CD4-positive, CD25-positive, alpha-beta regulatory T cell (primary cell): ENCODE data around the gene MGLL. TPM values are rescaled to one million over a fixed set of nuclear protein-coding genes. Genes with fewer than 3 reads are reported as not detected.

Experiments
- ATAC-seq, 2 donors: fragments of 150-1000 bp; cut with Tn5 transposase; one replicate each; pipeline ENCODE4 v1.10.0; 2021; ENCODE audit warnings: low read depth in 2 of 2, moderate number of reproducible peaks in 2 of 2, moderate library complexity in 1 of 2
- DNase-seq, 3 donors: peaks; one replicate each; pipeline versions ENCODE4 v3.0.0 to v3.0.0-alpha.2; 2012 to 2022; ENCODE audit warnings: mixed read lengths in 1 of 3
- H3K27ac ChIP-seq: one replicate; pipeline ENCODE4 v1.7.0; 2013; ENCODE audit warnings: mild to moderate bottlenecking, low read length; ENCODE audit not compliant: insufficient read depth, poor library complexity, severe bottlenecking
- H3K27me3 ChIP-seq: one replicate; pipeline ENCODE4 v1.7.0; 2013; ENCODE audit warnings: low read length; ENCODE audit not compliant: control insufficient read depth, insufficient read depth
- H3K36me3 ChIP-seq: one replicate; pipeline ENCODE4 v1.7.0; 2013; ENCODE audit warnings: mild to moderate bottlenecking, low read length, moderate library complexity; ENCODE audit not compliant: control insufficient read depth, insufficient read depth
- H3K4me1 ChIP-seq: 2 replicates; pipeline ENCODE4 v1.7.0; 2013; ENCODE audit warnings: mild to moderate bottlenecking, low read length; ENCODE audit not compliant: insufficient read depth, control insufficient read depth, poor library complexity, severe bottlenecking
- H3K4me3 ChIP-seq: one replicate; pipeline ENCODE4 v1.7.0; 2013; ENCODE audit warnings: low read depth, mild to moderate bottlenecking, low read length, moderate library complexity
- H3K9me3 ChIP-seq, 2 experiments: 1 replicate in 1 of 2; 2 replicates in 1 of 2; pipeline ENCODE4 v1.7.0; 2013; ENCODE audit warnings: low read length in 2 of 2, mild to moderate bottlenecking in 1 of 2, moderate library complexity in 1 of 2; ENCODE audit not compliant: control insufficient read depth in 2 of 2
- H3K27ac Mint-ChIP-seq, 3 donors: one replicate each; pipeline ENCODE4 v1.8.0; 2020 to 2022; ENCODE audit warnings: mild to moderate bottlenecking in 3 of 3, mixed read lengths in 3 of 3, moderate library complexity in 2 of 3
- H3K27me3 Mint-ChIP-seq: one replicate; pipeline ENCODE4 v1.8.0; 2022; ENCODE audit warnings: mild to moderate bottlenecking, mixed read lengths
- H3K36me3 Mint-ChIP-seq: one replicate; pipeline ENCODE4 v1.8.0; 2020; ENCODE audit warnings: mixed read lengths
- H3K4me1 Mint-ChIP-seq, 4 donors: one replicate each; pipeline ENCODE4 v1.8.0; 2020 to 2022; ENCODE audit warnings: mixed read lengths in 4 of 4, mild to moderate bottlenecking in 1 of 4
- H3K4me3 Mint-ChIP-seq, 4 donors: one replicate each; pipeline ENCODE4 v1.8.0; 2020 to 2022; ENCODE audit warnings: mild to moderate bottlenecking in 4 of 4, mixed read lengths in 4 of 4, moderate library complexity in 3 of 4
- H3K9me3 Mint-ChIP-seq, 7 donors: one replicate each; pipeline ENCODE4 v1.8.0; 2020 to 2022; ENCODE audit warnings: mixed read lengths in 7 of 7, mild to moderate bottlenecking in 3 of 7, moderate library complexity in 2 of 7
- polyA plus RNA-seq, 4 donors: library from polyadenylated mRNA; unstranded; fragments of 300-500 nt; fragmentation: Illumina TruSeq; gene quantifications; one replicate each; pipeline ENCODE4 v1.2.3, GENCODE V29; 2021
- total RNA-seq: library from RNA; stranded (reverse); gene quantifications from one replicate; pipeline ENCODE4 v1.2.3, GENCODE V29; 2022

Gene MGLL
- total and polyA plus RNA-seq, 5 donors from 2014 or later, result 0.06 to 1.7 (median 1.4) TPM; not detected in 2

GRCh38 chr3:127690823-127691452 lies 131.4 kb downstream of the MGLL start:
- Mint-ChIP-seq H3K4me3 (no peak overlapping the region), H3K27ac (no peak overlapping the region), H3K9me3 (peaks cover 0 to 1% (median 0%) of the 10 kb centered on the region in 7 donors), H3K4me1 (no peaks in the 10 kb centered on the region), H3K36me3 (no peaks in the 10 kb centered on the region), H3K27me3 (peaks cover 5% of the 10 kb centered on the region)
- ATAC-seq, result no peak
- Histone ChIP-seq H3K27me3 (no peaks in the 10 kb centered on the region), H3K4me1 (no peaks in the 10 kb centered on the region), H3K9me3 (no peaks in the 10 kb centered on the region), H3K27ac (no peak overlapping the region), H3K36me3 (no peaks in the 10 kb centered on the region), H3K4me3 (no peak overlapping the region)
- DNase-seq, result no peak

- Histone ChIP-seq H3K9me3 (no peaks in the 10 kb centered on the region), H3K4me1 (no peaks in the 10 kb centered on the region), H3K4me3 (no peak overlapping the region), H3K36me3 (no peaks in the 10 kb centered on the region), H3K27me3 (no peaks in the 10 kb centered on the region), H3K27ac (no peak overlapping the region)
- peaks cover 0 to 1% (median 0%) of the 10 kb centered on the region in 7 donors for H3K9me3 Mint-ChIP-seq
- H3K36me3 Mint-ChIP-seq, result no peaks in the 10 kb centered on the region
- H3K4me1 Mint-ChIP-seq, result peaks cover 0 to 1% (median 0%) of the 10 kb centered on the region in 4 donors
- ATAC-seq (no peak), DNase-seq (no peak)
- no peak overlapping the region for H3K27ac Mint-ChIP-seq
- H3K4me3 Mint-ChIP-seq, result no peak overlapping the region
- H3K27me3 Mint-ChIP-seq, result peaks cover 5% of the 10 kb centered on the region
Observed at GRCh38 chr3:127690106-127690505, 132.2 kb downstream of the MGLL start.

- Mint-ChIP-seq H3K4me1 (peaks cover 0 to 4% (median under 1%) of the 10 kb centered on the region in 4 donors), H3K9me3 (peaks cover 0 to 1% (median 0%) of the 10 kb centered on the region in 7 donors), H3K27ac (no peak overlapping the region), H3K27me3 (peaks cover 2% of the 10 kb centered on the region), H3K4me3 (no peak overlapping the region), H3K36me3 (no peaks in the 10 kb centered on the region)
- Histone ChIP-seq H3K4me1 (no peaks in the 10 kb centered on the region), H3K4me3 (no peak overlapping the region), H3K9me3 (no peaks in the 10 kb centered on the region), H3K27ac (no peak overlapping the region), H3K27me3 (no peaks in the 10 kb centered on the region), H3K36me3 (no peaks in the 10 kb centered on the region)
- DNase-seq (no peak), ATAC-seq (no peak)
Observed at GRCh38 chr3:127689266-127689860, 133.0 kb downstream of the MGLL start.

GRCh38 chr3:127688416-127689265 lies 133.7 kb downstream of the MGLL start:
- no peaks in the 10 kb centered on the region for H3K36me3 ChIP-seq
- no peak overlapping the region for H3K4me3 ChIP-seq
- H3K27ac ChIP-seq, result no peak overlapping the region
- no peaks in the 10 kb centered on the region for H3K27me3 ChIP-seq
- H3K9me3 Mint-ChIP-seq, result peaks cover 0 to 1% (median 0%) of the 10 kb centered on the region in 7 donors
- no peak for DNase-seq
- H3K4me3 Mint-ChIP-seq, result no peak overlapping the region
- H3K36me3 Mint-ChIP-seq, result no peaks in the 10 kb centered on the region
- no peaks in the 10 kb centered on the region for H3K9me3 ChIP-seq
- no peak for ATAC-seq
- H3K27me3 Mint-ChIP-seq, result no peaks in the 10 kb centered on the region
- H3K4me1 Mint-ChIP-seq, result peaks cover 0 to 11% (median 3%) of the 10 kb centered on the region in 4 donors
- H3K4me1 ChIP-seq, result peaks cover 2% of the 10 kb centered on the region
- no peak overlapping the region for H3K27ac Mint-ChIP-seq

GRCh38 chr3:127688022-127688415 lies 134.3 kb downstream of the MGLL start:
- DNase-seq (no peak), ATAC-seq (no peak)
- Mint-ChIP-seq H3K9me3 (peaks cover 0 to 1% (median 0%) of the 10 kb centered on the region in 7 donors), H3K4me3 (no peak overlapping the region), H3K27ac (no peak overlapping the region), H3K4me1 (peaks cover 0 to 14% (median 4%) of the 10 kb centered on the region in 4 donors), H3K27me3 (no peaks in the 10 kb centered on the region), H3K36me3 (no peaks in the 10 kb centered on the region)
- Histone ChIP-seq H3K27ac (no peak overlapping the region), H3K9me3 (no peaks in the 10 kb centered on the region), H3K27me3 (no peaks in the 10 kb centered on the region), H3K4me3 (no peak overlapping the region), H3K36me3 (no peaks in the 10 kb centered on the region), H3K4me1 (peaks cover 4% of the 10 kb centered on the region)

- peaks cover 0 to 14% (median 4%) of the 10 kb centered on the region in 4 donors for H3K4me1 Mint-ChIP-seq
- ATAC-seq, result no peak
- no peaks in the 10 kb centered on the region for H3K9me3 ChIP-seq
- no peaks in the 10 kb centered on the region for H3K27me3 ChIP-seq
- H3K4me1 ChIP-seq, result peaks cover 4% of the 10 kb centered on the region
- no peaks in the 10 kb centered on the region for H3K9me3 Mint-ChIP-seq
- no peak overlapping the region for H3K4me3 Mint-ChIP-seq
- H3K27ac Mint-ChIP-seq, result no peak overlapping the region
- H3K27me3 Mint-ChIP-seq, result no peaks in the 10 kb centered on the region
- no peak overlapping the region for H3K4me3 ChIP-seq
- DNase-seq, result no peak
- H3K27ac ChIP-seq, result no peak overlapping the region
- H3K36me3 Mint-ChIP-seq, result no peaks in the 10 kb centered on the region
- H3K36me3 ChIP-seq, result no peaks in the 10 kb centered on the region
Observed at GRCh38 chr3:127687228-127687737, 135.0 kb downstream of the MGLL start.

- H3K4me1 Mint-ChIP-seq, result peaks cover 0 to 14% (median 4%) of the 10 kb centered on the region in 4 donors
- DNase-seq (no peak), ATAC-seq (no peak)
- Histone ChIP-seq H3K4me1 (peaks cover 4% of the 10 kb centered on the region), H3K27ac (no peak overlapping the region), H3K4me3 (no peak overlapping the region), H3K36me3 (no peaks in the 10 kb centered on the region), H3K9me3 (no peaks in the 10 kb centered on the region), H3K27me3 (no peaks in the 10 kb centered on the region)
- no peaks in the 10 kb centered on the region for H3K27me3 Mint-ChIP-seq
- no peaks in the 10 kb centered on the region for H3K36me3 Mint-ChIP-seq
- no peak overlapping the region for H3K4me3 Mint-ChIP-seq
- H3K27ac Mint-ChIP-seq, result no peak overlapping the region
- no peaks in the 10 kb centered on the region for H3K9me3 Mint-ChIP-seq
Observed at GRCh38 chr3:127686512-127686894, 135.8 kb downstream of the MGLL start.
